Astrocyte (in vitro differentiated cells and primary cell): ENCODE results near the gene CCDC3. TPM values are rescaled to one million over a fixed set of nuclear protein-coding genes. Genes with fewer than 3 reads are reported as not detected.
A peak's percentile ranks its signal among the peaks of the same experiment; 100 is the strongest.

Source experiments
- DNase-seq: peaks from one replicate; pipeline ENCODE4 v3.0.0-alpha.2; 2010; ENCODE audit warnings: low read depth
- FAIRE-seq: peaks from 2 replicates; lab custom pipeline; 2011; peaks lifted over from hg19 to GRCh38; lab: Jason Lieb, UNC
- H2AFZ ChIP-seq: 2 replicates; pipeline ENCODE4 v1.6.0; 2012; ENCODE audit warnings: low read depth, low read length, inconsistent platforms
- H3K27ac ChIP-seq: 2 replicates; pipeline ENCODE4 v1.5.1; 2011; ENCODE audit warnings: low read depth, low read length, inconsistent platforms
- H3K27me3 ChIP-seq: 2 replicates; pipeline ENCODE4 v1.6.0; 2011; ENCODE audit warnings: low read length, inconsistent platforms; ENCODE audit not compliant: insufficient read depth
- H3K36me3 ChIP-seq: 2 replicates; pipeline ENCODE4 v1.5.1; 2011; ENCODE audit warnings: low read length, inconsistent platforms; ENCODE audit not compliant: insufficient read depth
- H3K4me1 ChIP-seq: 2 replicates; pipeline ENCODE4 v1.5.1; 2011; ENCODE audit warnings: low read length, inconsistent platforms; ENCODE audit not compliant: insufficient read depth
- H3K4me2 ChIP-seq: 2 replicates; pipeline ENCODE4 v1.6.0; 2012; ENCODE audit warnings: low read length, inconsistent platforms
- H3K4me3 ChIP-seq: 2 replicates; pipeline ENCODE4 v1.5.1; 2011; ENCODE audit warnings: low read depth, mild to moderate bottlenecking, low read length, inconsistent platforms; ENCODE audit not compliant: insufficient read depth
- H3K79me2 ChIP-seq: 2 replicates; pipeline ENCODE4 v1.6.0; 2012; ENCODE audit warnings: mild to moderate bottlenecking, low read length, inconsistent platforms; ENCODE audit not compliant: insufficient read depth
- H3K9ac ChIP-seq: 2 replicates; pipeline ENCODE4 v1.6.0; 2012; ENCODE audit warnings: mild to moderate bottlenecking, low read length, inconsistent platforms
- H3K9me3 ChIP-seq: 2 replicates; pipeline ENCODE4 v1.5.1; 2012; ENCODE audit warnings: low read depth, mild to moderate bottlenecking, low read length, inconsistent platforms; ENCODE audit not compliant: insufficient read depth
- H4K20me1 ChIP-seq: 2 replicates; pipeline ENCODE4 v1.6.0; 2012; ENCODE audit warnings: low read length, inconsistent platforms; ENCODE audit not compliant: insufficient read depth
- H3K27ac Mint-ChIP-seq: one replicate; pipeline ENCODE4 v1.8.0; 2021; ENCODE audit warnings: mild to moderate bottlenecking, mixed read lengths; ENCODE audit not compliant: unreplicated experiment
- H3K27me3 Mint-ChIP-seq: one replicate; pipeline ENCODE4 v1.8.0; 2021; ENCODE audit warnings: low read depth, mixed read lengths; ENCODE audit not compliant: unreplicated experiment
- H3K36me3 Mint-ChIP-seq: one replicate; pipeline ENCODE4 v1.8.0; 2021; ENCODE audit warnings: low read depth, mixed read lengths; ENCODE audit not compliant: unreplicated experiment
- H3K4me1 Mint-ChIP-seq: one replicate; pipeline ENCODE4 v1.8.0; 2021; ENCODE audit warnings: low read depth, mixed read lengths; ENCODE audit not compliant: unreplicated experiment
- H3K4me3 Mint-ChIP-seq: one replicate; pipeline ENCODE4 v1.8.0; 2021; ENCODE audit warnings: mild to moderate bottlenecking, moderate library complexity, mixed read lengths; ENCODE audit not compliant: unreplicated experiment
- H3K9me3 Mint-ChIP-seq: one replicate; pipeline ENCODE4 v1.8.0; 2021; ENCODE audit warnings: mild to moderate bottlenecking, mixed read lengths; ENCODE audit not compliant: unreplicated experiment
- EZH2 ChIP-seq: IDR thresholded peaks from 2 replicates; pipeline ENCODE4 v1.6.1; 2012; ENCODE audit warnings: mild to moderate bottlenecking, low read length, inconsistent platforms; ENCODE audit not compliant: insufficient read depth
- total RNA-seq: library from RNA; stranded (reverse); gene quantifications from 2 replicates; pipeline ENCODE4 v1.2.1, GENCODE V29; 2021
- TF ChIP-seq, protein P1 (sequence below): IDR thresholded peaks from 2 replicates; pipeline ENCODE4 v1.5.1; 2011; ENCODE audit warnings: low read depth, mild to moderate bottlenecking, inconsistent platforms, low read length, moderate library complexity; ENCODE audit not compliant: insufficient read depth

The CCDC3 gene
- total RNA-seq, 1 donor from 2014 or later = 25.8 TPM

DNA sequence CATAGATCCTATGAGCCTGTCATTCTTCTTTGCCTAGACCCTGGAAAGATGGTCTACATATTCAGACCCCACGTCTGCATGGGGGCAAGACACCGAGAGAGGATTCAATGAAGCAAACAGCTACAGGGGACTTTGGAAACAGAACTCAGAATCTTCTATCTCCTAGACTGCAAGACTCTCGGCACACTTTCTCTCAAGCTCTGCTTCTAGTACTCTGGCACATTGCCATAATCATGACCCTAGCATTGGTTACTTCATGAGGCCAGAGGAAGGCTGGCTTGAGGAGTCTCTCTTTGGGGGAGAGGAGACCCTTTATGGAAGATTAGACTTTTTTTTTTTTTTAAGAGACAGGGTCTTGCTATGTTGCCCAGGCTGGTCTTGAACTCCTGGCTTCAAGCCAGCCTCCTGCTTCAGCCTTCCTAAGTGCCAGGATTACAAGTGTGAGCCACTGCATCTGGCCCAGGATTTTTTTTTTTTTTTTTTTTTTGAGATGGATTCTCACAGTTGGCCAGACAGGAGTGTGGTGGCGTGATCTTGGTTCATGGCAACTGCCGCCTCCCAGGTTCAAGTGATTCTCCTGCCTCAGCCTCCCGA lies 20.7 kb downstream of the CCDC3 start:
- H3K36me3 Mint-ChIP-seq = peaks cover 9% of the 10 kb centered on the region
- no peak overlapping the region for H3K4me3 ChIP-seq
- no peaks in the 10 kb centered on the region for H3K36me3 ChIP-seq
- H3K4me1 Mint-ChIP-seq = peaks cover 27% of the 10 kb centered on the region
- H3K9ac ChIP-seq = no peak overlapping the region
- peaks cover 12% of the 10 kb centered on the region for H3K4me1 ChIP-seq
- H3K4me3 Mint-ChIP-seq = no peak overlapping the region
- FAIRE-seq (no peak), DNase-seq (no peak)
- peak overlapping the region; percentile 42 for H3K4me2 ChIP-seq
- H3K27ac Mint-ChIP-seq = no peak overlapping the region
- peaks cover 6% of the 10 kb centered on the region for H3K9me3 ChIP-seq
- no peaks in the 10 kb centered on the region for H4K20me1 ChIP-seq
- H3K9me3 Mint-ChIP-seq = peaks cover 6% of the 10 kb centered on the region
- no peak for TF ChIP-seq EZH2
- TF ChIP-seq, protein P1, sequence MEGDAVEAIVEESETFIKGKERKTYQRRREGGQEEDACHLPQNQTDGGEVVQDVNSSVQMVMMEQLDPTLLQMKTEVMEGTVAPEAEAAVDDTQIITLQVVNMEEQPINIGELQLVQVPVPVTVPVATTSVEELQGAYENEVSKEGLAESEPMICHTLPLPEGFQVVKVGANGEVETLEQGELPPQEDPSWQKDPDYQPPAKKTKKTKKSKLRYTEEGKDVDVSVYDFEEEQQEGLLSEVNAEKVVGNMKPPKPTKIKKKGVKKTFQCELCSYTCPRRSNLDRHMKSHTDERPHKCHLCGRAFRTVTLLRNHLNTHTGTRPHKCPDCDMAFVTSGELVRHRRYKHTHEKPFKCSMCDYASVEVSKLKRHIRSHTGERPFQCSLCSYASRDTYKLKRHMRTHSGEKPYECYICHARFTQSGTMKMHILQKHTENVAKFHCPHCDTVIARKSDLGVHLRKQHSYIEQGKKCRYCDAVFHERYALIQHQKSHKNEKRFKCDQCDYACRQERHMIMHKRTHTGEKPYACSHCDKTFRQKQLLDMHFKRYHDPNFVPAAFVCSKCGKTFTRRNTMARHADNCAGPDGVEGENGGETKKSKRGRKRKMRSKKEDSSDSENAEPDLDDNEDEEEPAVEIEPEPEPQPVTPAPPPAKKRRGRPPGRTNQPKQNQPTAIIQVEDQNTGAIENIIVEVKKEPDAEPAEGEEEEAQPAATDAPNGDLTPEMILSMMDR = no peak
- H3K27ac ChIP-seq = peak overlapping the region; percentile 64
- no peaks in the 10 kb centered on the region for H3K79me2 ChIP-seq
- no peak overlapping the region for H2AFZ ChIP-seq
- H3K27me3 ChIP-seq = peaks cover 5% of the 10 kb centered on the region
- H3K27me3 Mint-ChIP-seq = peaks cover 11% of the 10 kb centered on the region

DNA sequence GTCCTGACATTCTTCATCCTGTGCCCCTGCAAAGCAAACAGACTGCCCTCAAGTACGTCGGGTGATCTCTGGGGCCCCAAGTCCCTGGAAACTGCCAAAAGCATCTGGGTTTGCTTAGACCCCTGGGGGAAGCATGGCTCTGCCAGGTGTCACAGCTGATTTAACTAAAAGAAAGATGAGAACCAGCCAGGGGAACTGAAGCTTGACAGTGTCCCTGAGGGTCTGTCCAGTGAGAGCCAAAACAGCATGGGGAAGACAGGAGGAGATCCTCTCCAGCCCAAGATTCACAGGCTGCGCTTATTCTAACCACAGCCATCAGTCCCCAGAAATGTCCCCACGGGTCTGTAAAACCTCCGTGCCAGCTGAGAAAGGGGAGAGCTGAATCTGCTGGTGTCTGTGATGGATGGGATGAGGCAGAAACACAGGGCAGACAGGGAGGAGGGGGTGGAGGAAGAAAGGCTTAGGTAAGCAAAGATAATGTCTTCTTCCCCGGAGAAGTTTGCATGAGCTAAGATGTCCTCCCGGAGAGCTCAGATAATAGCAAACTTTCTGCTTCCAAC lies 21.3 kb downstream of the CCDC3 start:
- TF ChIP-seq, protein P1 = no peak
- no peak for TF ChIP-seq EZH2
- H3K27ac ChIP-seq = no peak overlapping the region
- H3K27ac Mint-ChIP-seq = no peak overlapping the region
- peak overlapping the region; percentile 42 for H3K4me2 ChIP-seq
- H3K4me3 ChIP-seq = no peak overlapping the region
- no peak for FAIRE-seq
- H3K9me3 ChIP-seq = peaks cover 6% of the 10 kb centered on the region
- DNase-seq = no peak
- H3K36me3 Mint-ChIP-seq = peaks cover 8% of the 10 kb centered on the region
- H3K27me3 ChIP-seq = peaks cover 5% of the 10 kb centered on the region
- no peak overlapping the region for H2AFZ ChIP-seq
- peaks cover 27% of the 10 kb centered on the region for H3K4me1 Mint-ChIP-seq
- no peak overlapping the region for H3K4me3 Mint-ChIP-seq
- no peaks in the 10 kb centered on the region for H4K20me1 ChIP-seq
- no peaks in the 10 kb centered on the region for H3K79me2 ChIP-seq
- peaks cover 6% of the 10 kb centered on the region for H3K9me3 Mint-ChIP-seq
- peaks cover 15% of the 10 kb centered on the region for H3K27me3 Mint-ChIP-seq
- peak overlapping the region; percentile 21 for H3K9ac ChIP-seq
- no peaks in the 10 kb centered on the region for H3K36me3 ChIP-seq
- peaks cover 12% of the 10 kb centered on the region for H3K4me1 ChIP-seq

- Histone ChIP-seq H3K4me2 (no peak overlapping the region), H4K20me1 (no peaks in the 10 kb centered on the region), H3K27me3 (peaks cover 5% of the 10 kb centered on the region), H3K9ac (no peak overlapping the region), H3K36me3 (no peaks in the 10 kb centered on the region), H2AFZ (no peak overlapping the region), H3K4me3 (no peak overlapping the region), H3K9me3 (no peaks in the 10 kb centered on the region), H3K4me1 (peaks cover 12% of the 10 kb centered on the region), H3K79me2 (no peaks in the 10 kb centered on the region), H3K27ac (no peak overlapping the region)
- H3K27me3 Mint-ChIP-seq = peaks cover 15% of the 10 kb centered on the region
- H3K27ac Mint-ChIP-seq = no peak overlapping the region
- DNase-seq (no peak), FAIRE-seq (no peak)
- no peaks in the 10 kb centered on the region for H3K9me3 Mint-ChIP-seq
- H3K4me3 Mint-ChIP-seq = no peak overlapping the region
- peaks cover 15% of the 10 kb centered on the region for H3K36me3 Mint-ChIP-seq
- TF ChIP-seq, protein P1 = no peak
- no peak for TF ChIP-seq EZH2
- H3K4me1 Mint-ChIP-seq = peaks cover 29% of the 10 kb centered on the region
Measured at GRCh38 chr10:12978891-12979290, 22.6 kb downstream of the CCDC3 start.
